Pulmonary artery endothelial cell (primary cell): Measurements from ENCODE around the gene ELFN1. TPM values are rescaled to one million over a fixed set of nuclear protein-coding genes. Genes with fewer than 3 reads are reported as not detected.

Experiments used
- DNase-seq: peaks from one replicate; pipeline ENCODE4 v3.0.0-alpha.2; 2011; ENCODE audit warnings: low read depth, low spot score
- total RNA-seq: library from RNA; depleted of rRNA; stranded (reverse); fragments of >200 nt; gene quantifications from 2 replicates; pipeline ENCODE4 v1.2.3, GENCODE V29; 2014

ELFN1 gene
- total RNA-seq, 1 donor from 2014 or later, result 0.79 TPM

- DNase-seq, result no peak
These were observed 24.0 kb downstream of the ELFN1 start for GRCh38 chr7:1693991-1694524.

- DNase-seq, result no peak
These were observed 24.8 kb downstream of the ELFN1 start for GRCh38 chr7:1694611-1695511.

DNA sequence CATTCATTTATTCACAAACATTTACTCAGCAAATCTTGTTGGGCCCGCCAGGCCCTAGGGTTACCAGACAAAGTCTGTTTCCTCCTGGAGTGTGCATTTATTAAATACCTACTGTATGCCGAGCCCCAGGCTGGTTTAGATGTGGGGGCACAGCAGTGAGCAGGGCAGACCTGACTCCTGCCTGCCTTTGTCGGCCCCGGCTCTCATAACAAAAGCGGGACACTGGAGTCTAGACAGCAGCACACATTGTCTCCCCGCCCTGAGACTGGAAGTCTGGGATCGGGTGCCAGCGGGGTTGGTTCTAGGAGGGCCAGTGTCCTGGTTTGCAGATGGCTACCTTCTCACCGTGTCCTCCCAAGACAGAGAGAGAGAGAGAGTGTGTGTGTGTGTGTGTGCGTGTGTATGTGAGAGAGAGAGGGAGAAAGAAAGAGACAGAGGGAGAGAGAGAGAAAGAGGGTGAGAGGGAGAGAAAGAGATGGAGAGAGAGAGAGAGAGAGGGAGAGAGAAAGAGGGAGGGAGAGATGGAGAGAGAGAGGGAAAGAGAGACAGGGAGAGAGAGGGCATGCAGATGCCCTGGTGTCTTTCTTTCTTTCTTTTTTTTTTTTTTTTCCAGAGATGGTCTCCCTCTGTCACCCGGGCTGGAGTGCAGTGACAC, 25.9 kb downstream of the ELFN1 start:
- no peak for DNase-seq

GRCh38 chr7:1696671-1697498, 26.8 kb downstream of the ELFN1 start:
- no peak for DNase-seq

DNA sequence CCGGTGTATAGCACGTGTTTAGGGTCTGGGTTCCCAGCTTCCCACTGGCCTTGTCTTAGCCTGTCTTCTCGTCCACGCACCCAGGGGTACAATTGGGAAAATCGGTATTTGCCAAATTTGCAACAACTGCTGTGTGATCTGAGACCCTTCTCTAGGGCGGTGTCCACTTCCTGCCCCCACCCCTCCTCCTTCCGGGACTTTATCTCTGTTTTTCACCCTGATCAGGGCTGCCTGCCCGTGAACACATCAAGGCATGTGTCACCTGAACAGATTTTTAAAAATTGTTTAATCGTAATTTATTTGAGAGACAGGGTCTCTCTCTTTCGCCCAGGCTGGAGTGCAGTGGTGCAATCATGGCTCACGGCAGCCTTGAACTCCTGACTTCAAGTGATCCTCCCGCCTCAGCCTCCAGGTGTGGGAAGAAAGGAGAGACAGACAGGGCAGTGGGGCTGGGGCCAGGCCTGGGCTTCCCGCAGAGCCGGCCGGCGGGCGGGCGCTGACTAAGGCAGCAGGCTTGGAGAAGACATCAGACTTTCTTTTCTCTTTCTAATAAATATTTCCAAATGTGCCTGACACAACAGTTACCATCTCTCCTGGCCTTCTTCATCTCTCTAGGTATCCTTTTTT, 27.5 kb downstream of the ELFN1 start:
- no peak for DNase-seq

- no peak for DNase-seq
These were observed 28.1 kb downstream of the ELFN1 start for GRCh38 chr7:1698201-1698600.

DNA sequence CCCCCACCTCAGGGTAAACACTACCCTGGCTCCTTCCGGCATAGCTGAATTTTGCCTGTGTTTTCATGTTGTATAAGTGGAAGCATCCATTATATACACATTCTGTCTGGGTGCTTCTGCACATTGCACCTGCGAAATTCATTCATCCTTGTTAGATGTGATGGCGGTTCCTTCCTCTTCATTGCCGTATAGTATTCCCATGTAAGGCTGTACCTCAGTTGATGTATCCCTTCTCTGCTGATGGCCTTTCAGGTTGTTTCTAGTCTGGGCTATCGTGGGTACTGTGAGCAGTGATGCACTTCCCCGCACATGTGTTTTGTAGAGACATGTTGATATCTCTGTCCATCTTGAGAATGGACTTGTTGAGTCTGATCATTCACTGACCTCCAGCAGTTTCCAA, 28.9 kb downstream of the ELFN1 start:
- DNase-seq, result no peak

DNA sequence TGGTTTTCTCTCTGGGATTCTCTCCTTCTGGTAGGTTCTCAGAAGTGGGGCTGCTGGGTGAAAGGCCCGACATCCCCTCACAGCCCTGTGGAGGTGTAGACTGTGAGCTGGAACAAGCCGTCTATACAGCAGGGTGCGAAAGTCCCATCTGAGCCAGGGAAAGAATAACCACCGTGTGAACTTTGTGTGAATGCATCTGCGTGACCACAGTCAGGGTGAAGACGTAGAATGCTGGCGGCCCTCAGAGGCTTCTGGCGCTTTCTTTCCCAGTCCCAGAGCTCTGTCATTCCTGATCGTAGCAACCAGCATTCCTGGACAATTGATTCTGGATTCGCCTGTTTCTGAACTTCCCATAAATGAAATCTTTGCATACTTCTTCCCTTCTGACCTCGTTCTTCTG, 30.0 kb downstream of the ELFN1 start:
- DNase-seq, result no peak

- no peak for DNase-seq
These were observed 30.7 kb downstream of the ELFN1 start for GRCh38 chr7:1700536-1701333.

DNA sequence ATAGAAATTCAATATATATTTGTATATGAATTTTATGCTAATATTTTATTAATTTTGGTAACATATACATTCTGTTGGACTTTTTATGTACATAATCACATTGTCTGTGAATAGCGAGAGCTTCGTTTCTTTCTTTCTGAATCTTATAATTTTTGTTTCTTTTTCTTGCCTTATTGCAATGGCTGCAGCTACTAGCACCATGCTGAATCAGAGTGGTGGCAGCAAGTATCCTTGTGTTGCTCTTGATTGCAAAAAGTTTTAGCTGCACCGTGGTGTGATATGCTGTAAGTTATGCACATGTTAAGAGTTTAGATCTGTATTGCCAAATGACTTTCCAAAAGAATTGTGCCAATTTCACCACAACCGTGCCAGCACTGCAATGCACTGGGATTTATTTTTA, 32.6 kb downstream of the ELFN1 start:
- no peak for DNase-seq

GRCh38 chr7:1703441-1703840, 33.4 kb downstream of the ELFN1 start:
- no peak for DNase-seq

DNA sequence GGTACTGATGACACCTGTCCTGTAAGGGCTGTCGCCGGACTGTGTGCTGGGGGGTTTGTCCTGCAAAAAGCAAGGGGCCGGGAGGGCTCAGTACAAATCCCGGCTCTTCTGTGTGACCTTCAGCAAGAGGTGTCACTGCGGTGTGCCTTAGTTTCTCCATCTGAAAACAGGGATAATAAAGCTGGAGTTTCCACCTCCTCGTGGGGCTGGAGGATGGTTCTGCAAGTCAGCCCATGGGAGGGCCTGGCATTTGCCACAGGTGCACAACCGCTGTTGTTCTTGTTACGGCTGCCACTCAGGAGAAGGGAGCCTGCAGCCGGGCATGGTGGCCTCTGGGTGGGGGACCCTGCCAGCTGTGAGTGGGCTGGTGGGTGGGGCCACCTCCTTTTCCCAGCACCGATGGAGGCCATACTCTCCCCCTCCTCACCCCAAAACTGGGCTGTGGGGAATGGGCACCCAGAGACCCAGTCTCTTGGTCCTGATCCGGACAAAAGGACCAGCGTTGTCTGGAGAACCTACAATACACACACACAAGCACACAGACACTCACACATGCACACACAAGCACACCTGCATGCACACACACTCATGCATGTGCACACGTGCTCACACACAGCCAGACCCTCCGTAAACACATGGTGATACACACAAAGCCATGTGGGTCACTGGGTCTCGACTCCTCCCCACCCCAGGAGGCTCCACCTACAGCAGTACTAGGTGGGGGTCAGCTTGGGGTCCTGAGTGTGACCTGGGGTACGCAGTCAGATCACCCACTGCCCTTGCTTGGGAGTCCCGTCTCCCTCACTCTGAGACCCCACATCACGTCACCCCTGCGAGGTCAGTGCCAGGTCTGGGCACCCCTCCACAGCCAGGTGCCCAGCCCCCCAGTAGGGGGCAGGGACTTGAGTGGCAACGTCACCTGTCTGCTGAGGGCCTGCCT, 34.1 kb downstream of the ELFN1 start:
- DNase-seq, result no peak

GRCh38 chr7:1704811-1705738, 35.0 kb downstream of the ELFN1 start:
- no peak for DNase-seq

DNA sequence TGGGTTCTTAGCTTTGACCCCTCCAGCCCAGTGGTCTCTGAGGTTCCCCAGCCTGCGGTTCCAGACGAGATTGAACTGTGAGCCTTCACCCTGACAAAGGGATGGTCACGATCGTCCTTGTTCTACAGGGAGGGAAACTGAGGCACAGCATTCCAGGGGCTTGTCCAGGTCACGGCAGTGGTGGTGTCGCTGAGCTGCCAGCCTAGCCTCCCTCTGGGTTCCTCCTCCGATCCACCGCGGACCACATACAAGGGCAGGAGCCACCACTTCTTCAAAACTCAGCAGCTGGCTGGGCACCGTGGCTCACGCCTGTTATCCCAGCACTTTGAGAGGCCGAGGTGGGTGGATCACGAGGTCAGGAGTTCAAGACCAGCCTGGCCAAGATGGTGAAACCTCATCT, 35.8 kb downstream of the ELFN1 start:
- no peak for DNase-seq

GRCh38 chr7:1706381-1706720, 36.3 kb downstream of the ELFN1 start:
- no peak for DNase-seq

- DNase-seq, result no peak
These were observed 36.9 kb downstream of the ELFN1 start for GRCh38 chr7:1706721-1707613.
